WTC11 (cell line): ENCODE data around the gene TSC22D3. TPM values are rescaled to one million over a fixed set of nuclear protein-coding genes. Genes with fewer than 3 reads are reported as not detected.
A peak's percentile ranks its signal among the peaks of the same experiment; 100 is the strongest.

Source experiments
- ATAC-seq: fragments of 200-7000 bp; cut with Tn5 transposase; 2 replicates; pipeline ENCODE4 v1.10.0; 2021; ENCODE audit warnings: mild to moderate bottlenecking, moderate library complexity
- CTCF ChIA-PET: fragments of 300-600 bp; sonication (Branson Sonifier 250); formaldehyde crosslinking; loops from one replicate; lab custom pipeline; 2021; ENCODE audit warnings: antibody characterized with exemption; lab: Charles Lee
- POLR2A ChIA-PET: fragments of 350-600 bp; sonication (Branson Sonifier 250); formaldehyde crosslinking; loops from one replicate; lab custom pipeline; 2021; ENCODE audit warnings: antibody characterized with exemption; lab: Charles Lee
- DNase-seq: peaks from one replicate; pipeline ENCODE4 v3.0.0; 2021; ENCODE audit warnings: low spot score
- H3K27ac Mint-ChIP-seq: 2 replicates; pipeline ENCODE4 v1.8.0; 2021; ENCODE audit warnings: mixed read lengths
- H3K27me3 Mint-ChIP-seq: 2 replicates; pipeline ENCODE4 v1.8.0; 2021; ENCODE audit warnings: low read depth, mild to moderate bottlenecking, moderate library complexity, mixed read lengths
- H3K36me3 Mint-ChIP-seq: 2 replicates; pipeline ENCODE4 v1.8.0; 2021; ENCODE audit warnings: mixed read lengths
- H3K4me1 Mint-ChIP-seq: 2 replicates; pipeline ENCODE4 v1.8.0; 2022; ENCODE audit warnings: mixed read lengths
- H3K4me3 Mint-ChIP-seq: 2 replicates; pipeline ENCODE4 v1.8.0; 2021; ENCODE audit warnings: mild to moderate bottlenecking, moderate library complexity, mixed read lengths
- H3K9me3 Mint-ChIP-seq: 2 replicates; pipeline ENCODE4 v1.8.0; 2021; ENCODE audit warnings: mixed read lengths
- CREM ChIP-seq: sonication (generic); formaldehyde crosslinking; IDR thresholded peaks from 2 replicates; pipeline ENCODE4 v1.8.1; 2022; ENCODE audit warnings: mild to moderate bottlenecking, missing genetic modification reagents, moderate library complexity
- GABPB1 ChIP-seq: sonication (generic); formaldehyde crosslinking; IDR thresholded peaks from 2 replicates; pipeline ENCODE4 v1.8.1; 2023; ENCODE audit warnings: mild to moderate bottlenecking, missing genetic modification reagents
- GRHL2 ChIP-seq: fragments of 250-450 bp; sonication (Bioruptor Pico); IDR thresholded peaks from 2 replicates; pipeline ENCODE4 v1.8.0; 2022; ENCODE audit warnings: mild to moderate bottlenecking, moderate library complexity; ENCODE audit not compliant: insufficient replicate concordance, severe bottlenecking
- GTF2I ChIP-seq: fragments of 250-450 bp; sonication (Bioruptor Pico); conservative IDR thresholded peaks from 2 replicates; pipeline ENCODE4 v1.4.0; 2021; ENCODE audit warnings: mild to moderate bottlenecking
- NR2C2 ChIP-seq: sonication (generic); formaldehyde crosslinking; IDR thresholded peaks from 2 replicates; pipeline ENCODE4 v1.8.0; 2022; ENCODE audit warnings: mild to moderate bottlenecking, missing genetic modification reagents
- TP53 ChIP-seq: sonication (generic); formaldehyde crosslinking; IDR thresholded peaks from 2 replicates; pipeline ENCODE4 v1.8.1; 2023; ENCODE audit warnings: mild to moderate bottlenecking, missing genetic modification reagents
- ZNF219 ChIP-seq: sonication (generic); formaldehyde crosslinking; IDR thresholded peaks from 2 replicates; pipeline ENCODE4 v1.8.0; 2023; ENCODE audit warnings: missing genetic modification reagents, mild to moderate bottlenecking, borderline replicate concordance
- ZNF396 ChIP-seq: fragments of 250-450 bp; sonication (Bioruptor Pico); IDR thresholded peaks from 2 replicates; pipeline ENCODE4 v1.8.0; 2021; ENCODE audit warnings: mild to moderate bottlenecking, moderate library complexity, borderline replicate concordance
- total RNA-seq: library from RNA; stranded (reverse); gene quantifications from 3 replicates; pipeline ENCODE4 v1.2.3, GENCODE V29; 2021
- TF ChIP-seq, protein P1 (sequence below): fragments of 250-450 bp; sonication (Bioruptor Pico); IDR thresholded peaks from 2 replicates; pipeline ENCODE4 v1.9.0; 2021; ENCODE audit warnings: mild to moderate bottlenecking
- TF ChIP-seq, protein P2 (sequence below): sonication (generic); formaldehyde crosslinking; IDR thresholded peaks from 2 replicates; pipeline ENCODE4 v1.8.1; 2023; ENCODE audit warnings: mild to moderate bottlenecking, missing genetic modification reagents
- TF ChIP-seq, protein P3 (sequence below): sonication (generic); formaldehyde crosslinking; IDR thresholded peaks from 2 replicates; pipeline ENCODE4 v1.8.0; 2023; ENCODE audit warnings: mild to moderate bottlenecking, missing genetic modification reagents
- TF ChIP-seq, protein P4 (sequence below): sonication (generic); formaldehyde crosslinking; IDR thresholded peaks from 2 replicates; pipeline ENCODE4 v1.8.0; 2022; ENCODE audit warnings: missing genetic modification reagents
- TF ChIP-seq, protein P5 (sequence below): sonication (generic); formaldehyde crosslinking; IDR thresholded peaks from 2 replicates; pipeline ENCODE4 v1.8.1; 2022; ENCODE audit warnings: mild to moderate bottlenecking, moderate library complexity, missing genetic modification reagents
- TF ChIP-seq, protein P6 (sequence below): sonication (generic); formaldehyde crosslinking; IDR thresholded peaks from 2 replicates; pipeline ENCODE4 v1.8.1; 2023; ENCODE audit warnings: mild to moderate bottlenecking, missing genetic modification reagents, borderline replicate concordance
- TF ChIP-seq, protein P7 (sequence below): fragments of 250-450 bp; sonication (Bioruptor Pico); IDR thresholded peaks from 2 replicates; pipeline ENCODE4 v1.9.0; 2021; ENCODE audit warnings: mild to moderate bottlenecking, borderline replicate concordance
- TF ChIP-seq, protein P8 (sequence below): sonication (generic); formaldehyde crosslinking; IDR thresholded peaks from 2 replicates; pipeline ENCODE4 v1.8.1; 2023; ENCODE audit warnings: mild to moderate bottlenecking, moderate library complexity, missing genetic modification reagents

The TSC22D3 gene
- total RNA-seq, 1 experiment from 2014 or later = 15.7 TPM

DNA sequence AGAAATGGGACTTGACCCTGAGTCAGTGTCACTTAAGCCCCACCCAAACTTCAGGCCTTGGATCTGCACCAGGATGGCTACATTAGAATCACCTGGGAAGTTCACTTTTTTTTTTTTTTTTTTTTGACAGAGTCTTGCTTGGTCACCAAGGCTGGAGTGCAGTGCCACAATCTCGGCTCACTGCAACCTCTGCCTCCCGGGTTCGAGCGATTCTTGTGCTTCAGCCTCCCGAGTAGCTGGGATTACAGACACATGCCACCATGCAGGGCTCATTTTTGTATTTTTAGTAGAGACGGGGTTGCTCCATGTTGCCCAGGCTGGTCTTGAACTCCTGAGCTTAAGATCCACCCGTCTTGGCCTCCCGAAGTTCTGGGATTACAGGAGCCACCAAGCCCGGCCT is 4.9 kb upstream of the TSC22D3 start (continued):
- no peak for TF ChIP-seq GABPB1 (CRISPR knock-in tag)
- no peak for TF ChIP-seq GTF2I (CRISPR knock-in tag)
- TF ChIP-seq, protein P1, sequence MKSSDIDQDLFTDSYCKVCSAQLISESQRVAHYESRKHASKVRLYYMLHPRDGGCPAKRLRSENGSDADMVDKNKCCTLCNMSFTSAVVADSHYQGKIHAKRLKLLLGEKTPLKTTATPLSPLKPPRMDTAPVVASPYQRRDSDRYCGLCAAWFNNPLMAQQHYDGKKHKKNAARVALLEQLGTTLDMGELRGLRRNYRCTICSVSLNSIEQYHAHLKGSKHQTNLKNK = no peak
- no peak for TF ChIP-seq ZNF219
- TF ChIP-seq NR2C2 (CRISPR knock-in tag) = no peak
- no peak for TF ChIP-seq ZNF396 (CRISPR knock-in tag)
- TF ChIP-seq, protein P2, sequence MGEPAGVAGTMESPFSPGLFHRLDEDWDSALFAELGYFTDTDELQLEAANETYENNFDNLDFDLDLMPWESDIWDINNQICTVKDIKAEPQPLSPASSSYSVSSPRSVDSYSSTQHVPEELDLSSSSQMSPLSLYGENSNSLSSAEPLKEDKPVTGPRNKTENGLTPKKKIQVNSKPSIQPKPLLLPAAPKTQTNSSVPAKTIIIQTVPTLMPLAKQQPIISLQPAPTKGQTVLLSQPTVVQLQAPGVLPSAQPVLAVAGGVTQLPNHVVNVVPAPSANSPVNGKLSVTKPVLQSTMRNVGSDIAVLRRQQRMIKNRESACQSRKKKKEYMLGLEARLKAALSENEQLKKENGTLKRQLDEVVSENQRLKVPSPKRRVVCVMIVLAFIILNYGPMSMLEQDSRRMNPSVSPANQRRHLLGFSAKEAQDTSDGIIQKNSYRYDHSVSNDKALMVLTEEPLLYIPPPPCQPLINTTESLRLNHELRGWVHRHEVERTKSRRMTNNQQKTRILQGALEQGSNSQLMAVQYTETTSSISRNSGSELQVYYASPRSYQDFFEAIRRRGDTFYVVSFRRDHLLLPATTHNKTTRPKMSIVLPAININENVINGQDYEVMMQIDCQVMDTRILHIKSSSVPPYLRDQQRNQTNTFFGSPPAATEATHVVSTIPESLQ = no peak

DNA sequence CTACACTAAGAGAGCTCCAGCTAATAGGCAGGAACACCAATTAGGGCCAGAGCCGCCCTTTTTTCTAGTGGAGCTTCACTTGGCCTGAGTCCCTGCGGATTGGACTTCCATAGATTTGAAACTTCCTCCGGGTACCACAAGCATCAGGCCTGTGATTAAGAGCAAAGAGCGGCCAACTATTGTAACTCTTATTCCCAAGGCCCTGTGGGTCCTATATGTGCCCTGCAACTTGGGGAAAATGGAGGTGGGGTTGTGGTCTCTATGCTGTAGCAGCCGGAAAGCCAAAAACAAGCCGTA is 1.9 kb upstream of the TSC22D3 start, which contains the start of gene NCBP2L:
TSS of gene NCBP2L (plus strand) at position 198 of the 297 bp plus-strand sequence. CDS start 16,488 bp downstream, outside the sequence.
- no peak for DNase-seq
- Mint-ChIP-seq H3K9me3 (no peaks in the 10 kb centered on the region), H3K36me3 (no peaks in the 10 kb centered on the region), H3K27me3 (peaks cover 31% of the 10 kb centered on the region), H3K4me3 (peak within 1 kb of the TSS; percentile 81), H3K4me1 (peaks cover 25% of the 10 kb centered on the region), H3K27ac (no peak within 1 kb of the TSS)
- POLR2A ChIA-PET = interaction anchor here (0.6 to 1.3 kb wide), 6 partner anchors 25 to 149 kb away, joined by 3 to 4 read pairs (median 3); partner anchors contain the start of gene PRPS1
- no peak for ATAC-seq
- CTCF ChIA-PET = interaction anchor here (0.6 to 4.1 kb wide), 25 partner anchors 9 to 362 kb away, joined by 3 to 108 read pairs (median 7); partner anchors contain the start of gene PRPS1
- no peak for TF ChIP-seq TP53 (CRISPR knock-in tag)
- TF ChIP-seq, protein P3, sequence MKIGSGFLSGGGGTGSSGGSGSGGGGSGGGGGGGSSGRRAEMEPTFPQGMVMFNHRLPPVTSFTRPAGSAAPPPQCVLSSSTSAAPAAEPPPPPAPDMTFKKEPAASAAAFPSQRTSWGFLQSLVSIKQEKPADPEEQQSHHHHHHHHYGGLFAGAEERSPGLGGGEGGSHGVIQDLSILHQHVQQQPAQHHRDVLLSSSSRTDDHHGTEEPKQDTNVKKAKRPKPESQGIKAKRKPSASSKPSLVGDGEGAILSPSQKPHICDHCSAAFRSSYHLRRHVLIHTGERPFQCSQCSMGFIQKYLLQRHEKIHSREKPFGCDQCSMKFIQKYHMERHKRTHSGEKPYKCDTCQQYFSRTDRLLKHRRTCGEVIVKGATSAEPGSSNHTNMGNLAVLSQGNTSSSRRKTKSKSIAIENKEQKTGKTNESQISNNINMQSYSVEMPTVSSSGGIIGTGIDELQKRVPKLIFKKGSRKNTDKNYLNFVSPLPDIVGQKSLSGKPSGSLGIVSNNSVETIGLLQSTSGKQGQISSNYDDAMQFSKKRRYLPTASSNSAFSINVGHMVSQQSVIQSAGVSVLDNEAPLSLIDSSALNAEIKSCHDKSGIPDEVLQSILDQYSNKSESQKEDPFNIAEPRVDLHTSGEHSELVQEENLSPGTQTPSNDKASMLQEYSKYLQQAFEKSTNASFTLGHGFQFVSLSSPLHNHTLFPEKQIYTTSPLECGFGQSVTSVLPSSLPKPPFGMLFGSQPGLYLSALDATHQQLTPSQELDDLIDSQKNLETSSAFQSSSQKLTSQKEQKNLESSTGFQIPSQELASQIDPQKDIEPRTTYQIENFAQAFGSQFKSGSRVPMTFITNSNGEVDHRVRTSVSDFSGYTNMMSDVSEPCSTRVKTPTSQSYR = no peak
- TF ChIP-seq GRHL2 = no peak
- TF ChIP-seq, protein P4, sequence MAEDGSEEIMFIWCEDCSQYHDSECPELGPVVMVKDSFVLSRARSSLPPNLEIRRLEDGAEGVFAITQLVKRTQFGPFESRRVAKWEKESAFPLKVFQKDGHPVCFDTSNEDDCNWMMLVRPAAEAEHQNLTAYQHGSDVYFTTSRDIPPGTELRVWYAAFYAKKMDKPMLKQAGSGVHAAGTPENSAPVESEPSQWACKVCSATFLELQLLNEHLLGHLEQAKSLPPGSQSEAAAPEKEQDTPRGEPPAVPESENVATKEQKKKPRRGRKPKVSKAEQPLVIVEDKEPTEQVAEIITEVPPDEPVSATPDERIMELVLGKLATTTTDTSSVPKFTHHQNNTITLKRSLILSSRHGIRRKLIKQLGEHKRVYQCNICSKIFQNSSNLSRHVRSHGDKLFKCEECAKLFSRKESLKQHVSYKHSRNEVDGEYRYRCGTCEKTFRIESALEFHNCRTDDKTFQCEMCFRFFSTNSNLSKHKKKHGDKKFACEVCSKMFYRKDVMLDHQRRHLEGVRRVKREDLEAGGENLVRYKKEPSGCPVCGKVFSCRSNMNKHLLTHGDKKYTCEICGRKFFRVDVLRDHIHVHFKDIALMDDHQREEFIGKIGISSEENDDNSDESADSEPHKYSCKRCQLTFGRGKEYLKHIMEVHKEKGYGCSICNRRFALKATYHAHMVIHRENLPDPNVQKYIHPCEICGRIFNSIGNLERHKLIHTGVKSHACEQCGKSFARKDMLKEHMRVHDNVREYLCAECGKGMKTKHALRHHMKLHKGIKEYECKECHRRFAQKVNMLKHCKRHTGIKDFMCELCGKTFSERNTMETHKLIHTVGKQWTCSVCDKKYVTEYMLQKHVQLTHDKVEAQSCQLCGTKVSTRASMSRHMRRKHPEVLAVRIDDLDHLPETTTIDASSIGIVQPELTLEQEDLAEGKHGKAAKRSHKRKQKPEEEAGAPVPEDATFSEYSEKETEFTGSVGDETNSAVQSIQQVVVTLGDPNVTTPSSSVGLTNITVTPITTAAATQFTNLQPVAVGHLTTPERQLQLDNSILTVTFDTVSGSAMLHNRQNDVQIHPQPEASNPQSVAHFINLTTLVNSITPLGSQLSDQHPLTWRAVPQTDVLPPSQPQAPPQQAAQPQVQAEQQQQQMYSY = no peak
- no peak for TF ChIP-seq CREM (CRISPR knock-in tag)
- TF ChIP-seq, protein P5, sequence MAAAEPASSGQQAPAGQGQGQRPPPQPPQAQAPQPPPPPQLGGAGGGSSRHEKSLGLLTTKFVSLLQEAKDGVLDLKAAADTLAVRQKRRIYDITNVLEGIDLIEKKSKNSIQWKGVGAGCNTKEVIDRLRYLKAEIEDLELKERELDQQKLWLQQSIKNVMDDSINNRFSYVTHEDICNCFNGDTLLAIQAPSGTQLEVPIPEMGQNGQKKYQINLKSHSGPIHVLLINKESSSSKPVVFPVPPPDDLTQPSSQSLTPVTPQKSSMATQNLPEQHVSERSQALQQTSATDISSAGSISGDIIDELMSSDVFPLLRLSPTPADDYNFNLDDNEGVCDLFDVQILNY = no peak
- no peak for TF ChIP-seq NR2C2 (CRISPR knock-in tag)
- TF ChIP-seq, protein P6, sequence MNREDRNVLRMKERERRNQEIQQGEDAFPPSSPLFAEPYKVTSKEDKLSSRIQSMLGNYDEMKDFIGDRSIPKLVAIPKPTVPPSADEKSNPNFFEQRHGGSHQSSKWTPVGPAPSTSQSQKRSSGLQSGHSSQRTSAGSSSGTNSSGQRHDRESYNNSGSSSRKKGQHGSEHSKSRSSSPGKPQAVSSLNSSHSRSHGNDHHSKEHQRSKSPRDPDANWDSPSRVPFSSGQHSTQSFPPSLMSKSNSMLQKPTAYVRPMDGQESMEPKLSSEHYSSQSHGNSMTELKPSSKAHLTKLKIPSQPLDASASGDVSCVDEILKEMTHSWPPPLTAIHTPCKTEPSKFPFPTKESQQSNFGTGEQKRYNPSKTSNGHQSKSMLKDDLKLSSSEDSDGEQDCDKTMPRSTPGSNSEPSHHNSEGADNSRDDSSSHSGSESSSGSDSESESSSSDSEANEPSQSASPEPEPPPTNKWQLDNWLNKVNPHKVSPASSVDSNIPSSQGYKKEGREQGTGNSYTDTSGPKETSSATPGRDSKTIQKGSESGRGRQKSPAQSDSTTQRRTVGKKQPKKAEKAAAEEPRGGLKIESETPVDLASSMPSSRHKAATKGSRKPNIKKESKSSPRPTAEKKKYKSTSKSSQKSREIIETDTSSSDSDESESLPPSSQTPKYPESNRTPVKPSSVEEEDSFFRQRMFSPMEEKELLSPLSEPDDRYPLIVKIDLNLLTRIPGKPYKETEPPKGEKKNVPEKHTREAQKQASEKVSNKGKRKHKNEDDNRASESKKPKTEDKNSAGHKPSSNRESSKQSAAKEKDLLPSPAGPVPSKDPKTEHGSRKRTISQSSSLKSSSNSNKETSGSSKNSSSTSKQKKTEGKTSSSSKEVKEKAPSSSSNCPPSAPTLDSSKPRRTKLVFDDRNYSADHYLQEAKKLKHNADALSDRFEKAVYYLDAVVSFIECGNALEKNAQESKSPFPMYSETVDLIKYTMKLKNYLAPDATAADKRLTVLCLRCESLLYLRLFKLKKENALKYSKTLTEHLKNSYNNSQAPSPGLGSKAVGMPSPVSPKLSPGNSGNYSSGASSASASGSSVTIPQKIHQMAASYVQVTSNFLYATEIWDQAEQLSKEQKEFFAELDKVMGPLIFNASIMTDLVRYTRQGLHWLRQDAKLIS (CRISPR knock-in tag) = no peak
- TF ChIP-seq, protein P7, sequence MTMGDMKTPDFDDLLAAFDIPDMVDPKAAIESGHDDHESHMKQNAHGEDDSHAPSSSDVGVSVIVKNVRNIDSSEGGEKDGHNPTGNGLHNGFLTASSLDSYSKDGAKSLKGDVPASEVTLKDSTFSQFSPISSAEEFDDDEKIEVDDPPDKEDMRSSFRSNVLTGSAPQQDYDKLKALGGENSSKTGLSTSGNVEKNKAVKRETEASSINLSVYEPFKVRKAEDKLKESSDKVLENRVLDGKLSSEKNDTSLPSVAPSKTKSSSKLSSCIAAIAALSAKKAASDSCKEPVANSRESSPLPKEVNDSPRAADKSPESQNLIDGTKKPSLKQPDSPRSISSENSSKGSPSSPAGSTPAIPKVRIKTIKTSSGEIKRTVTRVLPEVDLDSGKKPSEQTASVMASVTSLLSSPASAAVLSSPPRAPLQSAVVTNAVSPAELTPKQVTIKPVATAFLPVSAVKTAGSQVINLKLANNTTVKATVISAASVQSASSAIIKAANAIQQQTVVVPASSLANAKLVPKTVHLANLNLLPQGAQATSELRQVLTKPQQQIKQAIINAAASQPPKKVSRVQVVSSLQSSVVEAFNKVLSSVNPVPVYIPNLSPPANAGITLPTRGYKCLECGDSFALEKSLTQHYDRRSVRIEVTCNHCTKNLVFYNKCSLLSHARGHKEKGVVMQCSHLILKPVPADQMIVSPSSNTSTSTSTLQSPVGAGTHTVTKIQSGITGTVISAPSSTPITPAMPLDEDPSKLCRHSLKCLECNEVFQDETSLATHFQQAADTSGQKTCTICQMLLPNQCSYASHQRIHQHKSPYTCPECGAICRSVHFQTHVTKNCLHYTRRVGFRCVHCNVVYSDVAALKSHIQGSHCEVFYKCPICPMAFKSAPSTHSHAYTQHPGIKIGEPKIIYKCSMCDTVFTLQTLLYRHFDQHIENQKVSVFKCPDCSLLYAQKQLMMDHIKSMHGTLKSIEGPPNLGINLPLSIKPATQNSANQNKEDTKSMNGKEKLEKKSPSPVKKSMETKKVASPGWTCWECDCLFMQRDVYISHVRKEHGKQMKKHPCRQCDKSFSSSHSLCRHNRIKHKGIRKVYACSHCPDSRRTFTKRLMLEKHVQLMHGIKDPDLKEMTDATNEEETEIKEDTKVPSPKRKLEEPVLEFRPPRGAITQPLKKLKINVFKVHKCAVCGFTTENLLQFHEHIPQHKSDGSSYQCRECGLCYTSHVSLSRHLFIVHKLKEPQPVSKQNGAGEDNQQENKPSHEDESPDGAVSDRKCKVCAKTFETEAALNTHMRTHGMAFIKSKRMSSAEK (CRISPR knock-in tag) = no peak
- TF ChIP-seq, protein P8, sequence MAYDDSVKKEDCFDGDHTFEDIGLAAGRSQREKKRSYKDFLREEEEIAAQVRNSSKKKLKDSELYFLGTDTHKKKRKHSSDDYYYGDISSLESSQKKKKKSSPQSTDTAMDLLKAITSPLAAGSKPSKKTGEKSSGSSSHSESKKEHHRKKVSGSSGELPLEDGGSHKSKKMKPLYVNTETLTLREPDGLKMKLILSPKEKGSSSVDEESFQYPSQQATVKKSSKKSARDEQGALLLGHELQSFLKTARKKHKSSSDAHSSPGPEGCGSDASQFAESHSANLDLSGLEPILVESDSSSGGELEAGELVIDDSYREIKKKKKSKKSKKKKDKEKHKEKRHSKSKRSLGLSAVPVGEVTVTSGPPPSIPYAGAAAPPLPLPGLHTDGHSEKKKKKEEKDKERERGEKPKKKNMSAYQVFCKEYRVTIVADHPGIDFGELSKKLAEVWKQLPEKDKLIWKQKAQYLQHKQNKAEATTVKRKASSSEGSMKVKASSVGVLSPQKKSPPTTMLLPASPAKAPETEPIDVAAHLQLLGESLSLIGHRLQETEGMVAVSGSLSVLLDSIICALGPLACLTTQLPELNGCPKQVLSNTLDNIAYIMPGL (CRISPR knock-in tag) = no peak
